Subcutaneous adipose tissue (tissue), 4 donors: ENCODE results near the gene IL1RAPL1. TPM values are rescaled to one million over a fixed set of nuclear protein-coding genes. Genes with fewer than 3 reads are reported as not detected.

Source experiments
- total RNA-seq, 4 donors: library from RNA; depleted of rRNA; stranded (reverse); fragments of >200 nt; gene quantifications; one replicate each; pipeline ENCODE4 v1.1.0, GENCODE V29; 2016
- TF ChIP-seq, protein P1 (sequence below): fragments of 450-650 bp; IDR thresholded peaks from one replicate; pipeline ENCODE4 v1.5.1; 2016; ENCODE audit warnings: low read depth, mild to moderate bottlenecking, control low read depth, antibody characterized with exemption, moderate library complexity

IL1RAPL1 gene
- total RNA-seq, 4 donors from 2014 or later: 0.66 TPM; not detected in 3

DNA sequence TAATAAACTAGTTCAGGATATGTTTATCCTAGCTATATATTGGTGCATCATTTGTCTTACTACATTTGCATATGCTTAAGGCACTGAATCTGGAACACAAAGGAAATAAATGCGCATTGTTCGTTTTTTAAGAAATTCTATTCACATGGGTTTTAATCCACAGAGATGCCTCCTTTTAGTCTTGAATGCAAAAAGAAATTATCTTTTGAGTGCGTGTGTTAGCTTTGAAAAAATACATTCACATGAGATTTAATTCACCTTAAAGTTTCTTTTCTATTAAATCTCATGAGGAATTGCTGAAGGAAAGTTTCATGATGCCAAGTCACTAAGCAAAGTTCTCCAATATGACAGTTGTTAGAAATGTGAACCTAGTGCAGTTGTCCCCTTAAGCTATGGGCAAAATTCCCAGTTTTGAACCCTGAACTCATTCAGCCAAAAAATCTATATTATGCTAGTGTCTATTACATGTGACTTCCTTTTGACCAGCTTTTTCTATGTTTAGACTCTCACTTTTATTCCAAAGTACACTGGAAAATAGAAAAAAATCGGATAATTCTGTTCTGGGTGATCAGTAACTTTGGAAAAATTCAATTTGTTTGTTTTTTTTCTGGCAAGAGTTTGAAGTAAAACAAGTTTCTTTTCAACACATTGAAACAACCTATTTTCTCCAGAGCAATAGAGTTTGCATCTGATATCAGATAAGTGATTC lies 1201.9 kb downstream of the IL1RAPL1 start:
- TF ChIP-seq, protein P1, sequence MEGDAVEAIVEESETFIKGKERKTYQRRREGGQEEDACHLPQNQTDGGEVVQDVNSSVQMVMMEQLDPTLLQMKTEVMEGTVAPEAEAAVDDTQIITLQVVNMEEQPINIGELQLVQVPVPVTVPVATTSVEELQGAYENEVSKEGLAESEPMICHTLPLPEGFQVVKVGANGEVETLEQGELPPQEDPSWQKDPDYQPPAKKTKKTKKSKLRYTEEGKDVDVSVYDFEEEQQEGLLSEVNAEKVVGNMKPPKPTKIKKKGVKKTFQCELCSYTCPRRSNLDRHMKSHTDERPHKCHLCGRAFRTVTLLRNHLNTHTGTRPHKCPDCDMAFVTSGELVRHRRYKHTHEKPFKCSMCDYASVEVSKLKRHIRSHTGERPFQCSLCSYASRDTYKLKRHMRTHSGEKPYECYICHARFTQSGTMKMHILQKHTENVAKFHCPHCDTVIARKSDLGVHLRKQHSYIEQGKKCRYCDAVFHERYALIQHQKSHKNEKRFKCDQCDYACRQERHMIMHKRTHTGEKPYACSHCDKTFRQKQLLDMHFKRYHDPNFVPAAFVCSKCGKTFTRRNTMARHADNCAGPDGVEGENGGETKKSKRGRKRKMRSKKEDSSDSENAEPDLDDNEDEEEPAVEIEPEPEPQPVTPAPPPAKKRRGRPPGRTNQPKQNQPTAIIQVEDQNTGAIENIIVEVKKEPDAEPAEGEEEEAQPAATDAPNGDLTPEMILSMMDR: no peak

DNA sequence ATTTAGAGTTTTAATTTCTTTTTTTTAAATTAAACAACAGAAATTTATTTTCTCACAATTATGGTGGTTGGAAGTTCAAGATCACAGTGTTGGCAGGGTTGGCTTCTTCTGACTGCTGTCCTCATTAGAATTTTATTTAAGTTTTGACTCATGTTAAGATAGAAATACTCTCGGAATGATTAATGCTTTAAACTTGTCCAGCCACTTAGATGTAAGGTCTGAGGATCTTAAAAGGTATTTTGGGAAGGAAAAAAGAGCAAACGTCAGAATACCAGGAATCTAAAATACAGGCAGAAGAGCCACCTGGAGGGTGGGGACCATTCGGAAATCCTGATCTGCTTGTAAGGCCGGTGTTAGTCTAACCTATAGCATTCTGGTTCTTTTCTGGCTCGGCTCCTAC lies 1205.1 kb downstream of the IL1RAPL1 start:
- TF ChIP-seq, protein P1: no peak

DNA sequence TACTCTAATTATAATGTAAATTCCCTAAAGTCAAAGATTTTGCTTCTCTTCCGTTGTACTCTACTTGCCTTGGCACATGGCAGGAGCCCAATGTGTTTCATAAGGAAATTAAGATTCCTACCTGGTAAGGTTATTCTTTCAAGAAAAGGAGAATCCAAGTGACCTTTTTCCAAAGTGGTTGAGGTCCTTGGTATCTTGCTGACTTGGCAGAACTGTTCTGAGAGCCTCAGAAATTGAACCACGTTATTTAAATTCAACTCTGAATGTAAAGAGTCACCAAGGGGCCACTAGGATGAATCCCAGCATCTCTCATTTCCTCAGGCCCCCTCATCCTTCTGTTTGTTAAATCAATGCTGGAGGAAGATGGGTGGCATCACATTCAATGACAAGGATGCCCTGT lies 1209.9 kb downstream of the IL1RAPL1 start:
- TF ChIP-seq, protein P1: no peak

DNA sequence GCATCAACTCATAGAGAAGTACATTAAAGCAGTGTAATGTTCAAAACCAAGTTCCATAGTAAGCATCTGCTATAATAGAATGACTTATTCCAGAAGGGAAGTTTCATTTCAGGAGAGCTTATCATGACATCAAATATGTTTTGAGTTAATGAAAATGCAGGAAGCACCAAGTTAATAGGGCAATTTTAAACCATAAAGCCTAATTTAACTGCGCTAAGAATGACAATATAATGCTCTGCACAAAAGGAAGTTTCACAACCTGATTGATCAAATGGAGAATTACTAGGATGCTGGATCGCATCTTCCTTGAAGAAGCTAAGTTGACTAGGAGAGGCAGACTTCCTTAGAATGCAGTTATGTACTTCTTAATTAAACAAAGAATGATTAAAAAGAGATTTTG lies 1211.2 kb downstream of the IL1RAPL1 start:
- TF ChIP-seq, protein P1: no peak

DNA sequence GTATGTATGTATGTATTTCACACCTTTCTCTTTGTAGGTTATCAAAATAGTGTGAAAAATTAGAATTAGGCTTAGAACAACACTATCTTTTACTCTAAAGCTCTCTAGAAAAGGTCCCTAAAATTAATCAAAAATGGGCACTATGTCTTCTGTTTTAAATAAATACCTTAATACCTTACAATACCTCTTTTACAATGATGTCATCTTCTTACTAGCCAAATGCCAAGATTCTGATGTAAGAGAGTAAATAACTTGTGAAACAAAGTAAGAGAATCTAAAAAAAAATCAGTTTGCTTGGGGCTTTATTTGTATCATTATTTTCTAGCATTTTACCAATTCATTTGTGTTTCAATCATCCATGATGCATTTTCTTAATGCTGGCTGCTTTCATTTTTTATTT lies 1225.9 kb downstream of the IL1RAPL1 start:
- TF ChIP-seq, protein P1: no peak

DNA sequence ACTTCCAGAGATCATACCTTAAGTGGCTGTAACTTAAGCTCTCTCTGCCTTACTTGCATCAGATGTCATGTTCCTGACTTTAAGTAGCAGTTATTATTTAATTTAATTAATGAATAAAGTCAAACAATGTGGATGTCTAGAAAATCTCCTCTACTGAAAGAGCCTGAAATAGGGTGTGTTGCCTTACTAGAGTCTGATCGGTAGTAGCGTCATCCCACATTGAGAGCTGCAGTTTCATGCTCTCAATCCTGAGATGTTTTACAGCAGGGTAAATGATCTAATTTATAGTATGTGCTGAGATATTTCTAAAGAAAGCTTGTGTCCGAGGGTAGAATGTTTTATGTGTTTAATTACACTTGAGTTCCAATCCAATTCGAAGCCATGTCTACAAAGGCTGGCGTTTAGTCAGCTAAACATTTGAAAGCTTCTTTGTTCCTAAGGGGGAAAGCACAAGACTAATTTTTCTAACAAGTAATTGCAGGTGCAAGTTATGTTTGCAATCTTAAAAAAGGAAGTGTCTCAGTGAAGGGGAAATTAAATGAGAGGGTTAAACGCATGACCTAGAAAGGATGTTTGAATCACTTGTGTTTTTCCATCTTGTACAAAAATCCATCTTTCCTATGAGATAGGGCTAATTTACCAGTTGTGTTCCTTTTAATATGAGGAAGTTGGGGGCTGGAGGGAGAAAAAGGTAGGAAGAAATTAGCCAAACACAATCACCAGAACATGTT lies 1237.1 kb downstream of the IL1RAPL1 start:
- TF ChIP-seq, protein P1: no peak

DNA sequence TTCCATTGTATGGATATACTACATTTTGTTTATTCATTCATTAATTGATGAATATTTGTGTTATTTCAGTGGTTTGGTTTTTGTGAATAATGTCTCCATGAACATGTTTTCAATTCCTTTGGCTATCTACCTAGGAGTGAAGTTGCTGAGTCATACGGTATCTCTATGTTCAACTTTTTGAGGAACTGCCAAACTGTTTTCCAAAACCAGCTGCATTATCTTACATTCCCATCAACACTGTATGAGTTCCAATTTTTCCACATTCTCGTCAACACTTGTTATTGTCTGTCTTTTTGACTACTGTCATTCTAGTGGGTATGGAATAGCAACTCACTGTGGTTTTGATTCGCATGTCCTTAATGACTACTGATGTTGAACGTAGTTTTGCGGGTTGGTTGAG lies 1239.5 kb downstream of the IL1RAPL1 start:
- TF ChIP-seq, protein P1: no peak
